GM12865 (cell line): ENCODE data around the gene DPY30.
"Not testable (repeated sequence)": the region's sequence is repeated elsewhere in the genome, so short reads cannot be mapped to it uniquely, and the experiment has no call there.

ENCODE experiments used
- DNase-seq: peaks from one replicate; pipeline ENCODE4 v3.0.0; 2010; ENCODE audit warnings: low read depth
- H3K4me3 ChIP-seq: 2 replicates; pipeline ENCODE4 v1.5.1; 2011; ENCODE audit warnings: mild to moderate bottlenecking, low read depth, low read length, control low read depth
- TF ChIP-seq, protein P1 (sequence below): IDR thresholded peaks from 2 replicates; pipeline ENCODE4 v1.5.1; 2011; ENCODE audit warnings: low read length, control low read depth, low read depth, inconsistent platforms; ENCODE audit not compliant: insufficient read depth; ENCODE audit errors: missing control alignments

The DPY30 gene

DNA sequence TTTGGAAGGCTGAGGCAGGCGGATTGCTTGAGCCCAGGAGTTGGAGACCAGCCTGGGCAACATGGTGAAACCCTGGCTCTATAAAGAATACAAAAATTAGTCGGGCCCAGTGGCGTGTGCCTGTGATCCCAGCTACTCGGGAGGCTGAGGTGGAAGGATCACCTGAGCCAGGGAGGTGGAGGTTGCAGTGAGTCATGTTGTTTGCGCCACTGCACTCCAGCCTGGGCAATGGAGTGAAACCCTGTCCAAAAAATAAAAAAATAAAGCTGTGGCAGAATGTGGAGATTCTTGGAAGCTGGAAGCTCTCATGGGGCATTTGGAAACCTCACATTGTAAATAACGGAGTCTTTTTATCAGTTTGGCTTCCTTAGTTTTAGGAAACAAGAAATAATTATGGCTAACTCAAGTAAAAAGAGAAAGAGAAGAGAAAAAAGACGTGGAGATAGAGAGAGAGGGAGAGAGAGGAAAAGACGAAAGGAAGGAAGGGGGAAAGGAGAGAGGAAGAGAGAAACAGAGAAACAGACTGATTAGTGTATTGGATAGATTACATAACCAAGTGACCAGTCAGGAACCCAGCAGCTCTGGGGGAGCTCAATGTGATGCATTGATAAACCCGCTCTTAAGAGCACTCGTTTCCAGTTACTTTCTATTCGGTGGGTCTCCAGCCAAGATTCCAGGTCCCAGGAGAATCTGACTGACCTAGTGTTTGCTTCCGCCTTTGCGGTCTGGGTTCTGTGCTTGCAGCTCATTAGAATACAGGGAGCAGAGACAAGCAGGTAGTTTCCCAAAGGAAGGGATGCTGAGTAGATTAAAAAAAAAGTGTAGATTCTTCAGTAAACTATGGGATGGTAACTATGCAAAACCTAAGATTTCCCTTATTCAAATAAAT is 22.6 kb upstream of the DPY30 start:
- DNase-seq: peak; percentile 24
- peak overlapping the region; percentile 86 for H3K4me3 ChIP-seq
- TF ChIP-seq, protein P1, sequence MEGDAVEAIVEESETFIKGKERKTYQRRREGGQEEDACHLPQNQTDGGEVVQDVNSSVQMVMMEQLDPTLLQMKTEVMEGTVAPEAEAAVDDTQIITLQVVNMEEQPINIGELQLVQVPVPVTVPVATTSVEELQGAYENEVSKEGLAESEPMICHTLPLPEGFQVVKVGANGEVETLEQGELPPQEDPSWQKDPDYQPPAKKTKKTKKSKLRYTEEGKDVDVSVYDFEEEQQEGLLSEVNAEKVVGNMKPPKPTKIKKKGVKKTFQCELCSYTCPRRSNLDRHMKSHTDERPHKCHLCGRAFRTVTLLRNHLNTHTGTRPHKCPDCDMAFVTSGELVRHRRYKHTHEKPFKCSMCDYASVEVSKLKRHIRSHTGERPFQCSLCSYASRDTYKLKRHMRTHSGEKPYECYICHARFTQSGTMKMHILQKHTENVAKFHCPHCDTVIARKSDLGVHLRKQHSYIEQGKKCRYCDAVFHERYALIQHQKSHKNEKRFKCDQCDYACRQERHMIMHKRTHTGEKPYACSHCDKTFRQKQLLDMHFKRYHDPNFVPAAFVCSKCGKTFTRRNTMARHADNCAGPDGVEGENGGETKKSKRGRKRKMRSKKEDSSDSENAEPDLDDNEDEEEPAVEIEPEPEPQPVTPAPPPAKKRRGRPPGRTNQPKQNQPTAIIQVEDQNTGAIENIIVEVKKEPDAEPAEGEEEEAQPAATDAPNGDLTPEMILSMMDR: no peak

DNA sequence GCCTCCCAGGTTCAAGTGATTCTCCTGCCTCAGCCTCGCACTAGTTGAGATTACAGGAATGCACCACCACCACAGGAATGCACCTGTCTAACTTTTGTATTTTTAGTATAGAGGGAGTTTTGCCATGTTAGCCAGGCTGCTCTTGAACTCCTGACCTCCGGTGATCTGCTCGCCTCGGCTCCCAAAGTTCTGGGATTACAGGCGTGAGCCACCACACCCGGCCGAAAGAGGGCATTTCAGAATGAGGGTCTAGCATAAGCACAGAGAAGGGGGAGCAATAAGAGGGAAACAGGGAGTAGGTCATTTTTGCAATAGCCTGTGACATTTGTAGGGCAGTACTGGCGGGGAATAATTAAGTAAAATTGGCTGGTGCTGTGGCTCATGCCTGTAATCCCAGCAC is 21.8 kb upstream of the DPY30 start:
- TF ChIP-seq, protein P1: no peak
- no peak for DNase-seq
- H3K4me3 ChIP-seq: no peak overlapping the region

DNA sequence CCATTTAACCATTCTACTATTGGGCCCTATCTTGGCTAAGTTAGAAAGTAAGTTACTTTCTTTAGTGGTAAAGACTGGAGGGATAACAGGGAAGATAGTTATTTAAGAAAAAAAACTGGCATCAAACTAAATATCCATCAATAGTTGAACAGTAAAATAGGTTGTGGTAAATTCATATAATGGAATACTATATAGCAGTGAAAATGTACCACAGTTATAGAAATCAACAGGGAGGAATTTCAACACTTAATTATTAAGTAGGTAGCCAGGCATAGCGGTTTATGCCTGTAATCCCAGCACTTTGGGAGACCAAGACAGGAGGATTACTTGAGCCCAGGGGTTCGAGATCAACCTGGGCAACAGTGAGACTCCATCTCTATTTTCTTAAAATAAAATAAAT is 20.7 kb upstream of the DPY30 start:
- no peak overlapping the region for H3K4me3 ChIP-seq
- no peak for DNase-seq
- TF ChIP-seq, protein P1: no peak

DNA sequence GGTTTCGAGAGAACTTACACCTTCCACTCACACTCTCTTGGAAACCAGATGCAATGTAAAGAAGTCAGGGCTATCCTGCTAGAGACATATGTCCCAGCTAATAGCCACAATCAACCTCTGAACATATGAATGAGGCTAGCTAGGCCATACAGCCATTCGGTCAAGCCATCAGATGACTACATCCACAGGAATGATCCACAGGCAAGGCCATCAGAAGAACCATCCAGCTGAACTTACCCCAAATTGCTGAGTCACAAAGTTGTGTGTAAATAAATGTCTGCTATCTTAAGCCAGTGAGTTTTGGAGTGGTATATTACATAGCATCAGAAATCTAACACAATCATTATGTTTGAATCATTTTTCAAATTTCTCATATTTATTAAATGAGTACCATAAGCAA is 18.5 kb upstream of the DPY30 start:
- TF ChIP-seq, protein P1: no peak
- no peak for DNase-seq
- no peak overlapping the region for H3K4me3 ChIP-seq

DNA sequence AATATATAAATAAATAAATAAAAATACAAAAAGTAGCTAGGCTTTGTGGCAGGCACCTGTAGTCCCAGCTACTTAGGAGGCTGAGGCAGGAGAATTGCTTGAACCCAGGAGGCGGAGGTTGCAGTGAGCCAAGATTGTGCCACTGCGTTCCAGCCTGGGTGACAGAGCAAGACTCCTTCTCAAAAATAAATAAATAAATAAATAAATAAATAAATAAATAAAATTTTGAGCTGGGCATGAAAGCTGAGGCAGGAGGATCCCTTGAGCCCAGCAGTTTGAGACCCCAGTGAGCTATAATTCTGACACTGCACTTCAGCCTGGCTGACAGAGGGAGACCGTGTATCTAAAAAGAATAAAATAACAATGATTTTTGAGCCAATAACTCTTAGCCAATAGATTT is 15.0 kb upstream of the DPY30 start:
- DNase-seq, H3K4me3 ChIP-seq: not testable (repeated sequence)

DNA sequence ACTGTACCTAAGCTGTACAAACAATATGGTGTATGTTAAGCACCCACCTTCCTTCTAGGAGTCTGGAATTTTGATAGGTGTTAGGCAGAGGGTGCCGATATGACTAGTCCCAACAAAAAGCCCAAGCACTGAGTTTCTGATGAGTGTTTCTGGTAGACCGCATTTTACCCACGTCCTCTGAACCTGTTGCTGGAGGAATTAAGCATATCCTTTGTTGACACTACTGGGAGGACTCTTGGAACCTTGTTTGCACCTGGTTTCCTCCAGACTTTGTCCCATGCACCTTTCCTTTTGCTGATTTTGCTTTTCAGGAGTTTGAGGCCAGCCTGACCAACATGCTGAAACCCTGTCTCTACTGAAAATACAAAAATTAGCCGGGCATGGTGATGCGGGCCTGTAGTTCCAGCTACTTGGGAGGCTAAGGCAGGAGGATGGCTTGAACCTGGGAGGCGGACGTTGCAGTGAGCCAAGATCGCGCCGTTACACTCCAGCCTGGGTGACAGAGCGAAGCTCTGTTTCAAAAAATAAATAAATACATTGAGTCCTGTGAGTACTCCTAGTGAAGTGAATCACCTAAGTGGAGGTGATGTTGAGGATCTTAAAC is 12.3 kb upstream of the DPY30 start:
- H3K4me3 ChIP-seq: no peak overlapping the region
- TF ChIP-seq, protein P1: no peak
- no peak for DNase-seq

DNA sequence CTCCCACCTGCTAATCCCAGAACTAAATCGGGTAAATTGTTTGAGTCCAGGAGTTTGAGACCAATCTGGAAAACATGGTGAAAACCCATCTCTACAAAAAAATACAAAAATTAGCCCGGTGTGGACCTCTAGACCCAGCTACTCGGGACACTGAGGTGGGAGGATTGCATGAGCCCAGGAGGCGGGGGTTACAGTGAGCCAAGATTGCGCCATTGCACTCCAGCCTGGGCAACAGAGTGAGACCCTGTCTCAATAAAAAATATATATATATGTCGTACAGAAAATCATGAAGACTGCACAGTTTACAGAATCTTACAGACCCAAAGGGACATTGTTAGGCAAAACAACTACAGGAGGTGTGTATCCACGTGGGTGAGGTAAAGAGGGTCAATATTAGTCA is 4.0 kb upstream of the DPY30 start:
- no peak for DNase-seq
- H3K4me3 ChIP-seq: no peak overlapping the region
- TF ChIP-seq, protein P1: no peak

DNA sequence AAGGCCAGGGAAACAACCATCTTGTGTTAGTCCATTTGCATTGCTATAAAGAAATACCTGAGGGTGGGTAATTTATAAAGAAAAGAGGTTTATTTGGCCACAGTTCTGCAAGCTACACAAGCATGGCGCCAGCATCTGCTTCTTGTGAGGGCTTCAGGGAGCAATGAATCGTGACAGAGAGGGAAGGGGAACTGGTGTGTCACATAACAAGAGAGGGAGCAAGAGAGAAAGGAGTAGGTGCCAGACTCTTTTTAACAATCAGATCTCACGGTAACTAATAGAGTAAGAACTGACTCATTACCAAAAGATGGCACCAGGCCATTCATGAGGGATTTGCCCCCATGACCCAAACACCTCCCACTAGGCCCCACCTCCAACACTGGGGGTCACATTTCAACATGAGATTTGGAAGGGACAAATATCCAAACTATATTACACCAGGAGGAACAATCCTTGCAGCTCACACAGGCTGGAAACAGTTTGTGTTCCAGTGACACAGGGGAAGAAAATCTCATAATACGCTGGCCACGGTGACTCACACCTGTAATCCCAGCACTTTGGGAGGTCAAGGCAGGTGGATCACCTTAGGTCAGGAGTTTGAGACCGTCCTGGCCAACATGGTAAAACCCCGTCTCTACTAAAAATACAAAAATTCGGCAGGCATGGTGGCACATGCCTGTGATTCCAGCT is 5.3 kb downstream of the DPY30 start:
- not testable (repeated sequence) for DNase-seq, H3K4me3 ChIP-seq

DNA sequence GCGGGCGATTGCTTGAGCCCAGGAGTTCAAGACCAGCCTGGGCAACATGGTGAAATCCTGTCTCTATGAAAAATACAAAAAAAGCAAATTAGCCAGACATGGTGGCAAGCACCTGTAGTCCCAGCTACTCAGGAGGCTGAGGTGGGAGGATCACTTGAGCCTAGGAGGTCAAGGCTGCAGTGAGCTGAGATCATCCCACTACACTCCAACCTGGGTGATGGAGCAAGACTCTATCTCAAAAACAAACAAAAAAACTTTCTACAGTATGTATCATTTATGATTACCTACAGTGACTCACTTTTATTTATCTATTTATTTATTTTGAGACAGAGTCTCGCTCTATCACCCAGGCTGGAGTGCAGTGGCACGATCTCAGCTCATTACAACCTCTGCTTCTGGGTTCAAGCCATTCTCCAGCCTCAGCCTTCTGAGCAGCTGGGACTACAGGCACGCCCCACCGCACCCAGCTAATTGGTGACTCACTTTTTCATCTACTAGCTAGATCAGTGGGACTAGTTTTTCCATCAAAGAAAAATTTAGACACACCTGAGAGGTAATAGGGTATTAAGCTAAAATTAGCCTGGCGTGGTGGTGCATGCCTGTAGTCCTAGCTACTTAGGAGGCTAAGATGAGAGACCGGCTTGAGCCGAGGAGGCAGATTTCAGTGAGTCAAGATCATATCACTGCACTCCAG is 20.7 kb downstream of the DPY30 start:
- DNase-seq, H3K4me3 ChIP-seq: not testable (repeated sequence)
